ENCODE data around the gene NRP2. TPM values are rescaled to one million over a fixed set of nuclear protein-coding genes. Genes with fewer than 3 reads are reported as not detected.

The NRP2 gene
- polyA plus RNA-seq, 1 experiment = 114 TPM

GRCh38 chr2:205752296-205752820 is 70.1 kb downstream of the NRP2 start:
- DNase-seq (ENCODE audit: low read depth, low spot score) = no peak
- CTCF ChIA-PET = interaction anchor here (0.7 to 1.5 kb wide), 2 partner anchors 17 to 195 kb away, joined by 3 read pairs; no protein-coding TSS in a partner anchor
- Histone ChIP-seq H3K27ac (ENCODE audit: low read depth, low read length) (no peak overlapping the region), H3K9me3 (ENCODE audit: control insufficient read depth, insufficient read depth, low read length) (no peaks in the 10 kb centered on the region), H3K4me3 (ENCODE audit: low read depth, low read length) (no peak overlapping the region), H3K27me3 (ENCODE audit: control insufficient read depth, insufficient read depth, low read length) (no peaks in the 10 kb centered on the region)
- POLR2A ChIA-PET = no interaction called here
- TF ChIP-seq CTCF (IDR thresholded peaks at IDR 0.05; ENCODE audit: low read depth, low read length) = no peak

- Histone ChIP-seq H3K27me3 (ENCODE audit: control insufficient read depth, insufficient read depth, low read length) (no peaks in the 10 kb centered on the region), H3K4me3 (ENCODE audit: low read depth, low read length) (no peak overlapping the region), H3K9me3 (ENCODE audit: control insufficient read depth, insufficient read depth, low read length) (no peaks in the 10 kb centered on the region), H3K27ac (ENCODE audit: low read depth, low read length) (no peak overlapping the region)
- no peak for TF ChIP-seq CTCF (IDR thresholded peaks at IDR 0.05; ENCODE audit: low read depth, low read length)
- CTCF ChIA-PET = interaction anchor here (0.7 to 1.5 kb wide), 2 partner anchors 17 to 194 kb away, joined by 3 read pairs; no protein-coding TSS in a partner anchor
- DNase-seq (ENCODE audit: low read depth, low spot score) = no peak
- POLR2A ChIA-PET = no interaction called here
Observed at GRCh38 chr2:205752924-205753323, 70.6 kb downstream of the NRP2 start.

GRCh38 chr2:205754285-205754923 is 72.1 kb downstream of the NRP2 start:
- CTCF ChIA-PET = no interaction called here
- TF ChIP-seq CTCF (IDR thresholded peaks at IDR 0.05; ENCODE audit: low read depth, low read length) = no peak
- no peak for DNase-seq (ENCODE audit: low read depth, low spot score)
- POLR2A ChIA-PET = no interaction called here
- Histone ChIP-seq H3K9me3 (ENCODE audit: control insufficient read depth, insufficient read depth, low read length) (no peaks in the 10 kb centered on the region), H3K27ac (ENCODE audit: low read depth, low read length) (no peak overlapping the region), H3K27me3 (ENCODE audit: control insufficient read depth, insufficient read depth, low read length) (no peaks in the 10 kb centered on the region), H3K4me3 (ENCODE audit: low read depth, low read length) (no peak overlapping the region)

- H3K9me3 ChIP-seq (ENCODE audit: control insufficient read depth, insufficient read depth, low read length) = no peaks in the 10 kb centered on the region
- H3K4me3 ChIP-seq (ENCODE audit: low read depth, low read length) = no peak overlapping the region
- ChIA-PET CTCF (no interaction called here), POLR2A (no interaction called here)
- TF ChIP-seq CTCF (IDR thresholded peaks at IDR 0.05; ENCODE audit: low read depth, low read length) = no peak
- H3K27me3 ChIP-seq (ENCODE audit: control insufficient read depth, insufficient read depth, low read length) = no peaks in the 10 kb centered on the region
- H3K27ac ChIP-seq (ENCODE audit: low read depth, low read length) = peak overlapping the region; percentile 22
- DNase-seq (ENCODE audit: low read depth, low spot score) = no peak
Observed at GRCh38 chr2:205754924-205755321, 72.6 kb downstream of the NRP2 start.

GRCh38 chr2:205755923-205756322 is 73.6 kb downstream of the NRP2 start:
- CTCF ChIA-PET = interaction anchor here (0.6 to 2.5 kb wide), 4 partner anchors 20 to 170 kb away, joined by 3 to 11 read pairs (median 4); no protein-coding TSS in a partner anchor
- Histone ChIP-seq H3K4me3 (ENCODE audit: low read depth, low read length) (no peak overlapping the region), H3K9me3 (ENCODE audit: control insufficient read depth, insufficient read depth, low read length) (no peaks in the 10 kb centered on the region), H3K27ac (ENCODE audit: low read depth, low read length) (peak overlapping the region; percentile 22), H3K27me3 (ENCODE audit: control insufficient read depth, insufficient read depth, low read length) (no peaks in the 10 kb centered on the region)
- TF ChIP-seq CTCF (IDR thresholded peaks at IDR 0.05; ENCODE audit: low read depth, low read length) = no peak
- POLR2A ChIA-PET = interaction anchor here (0.8 to 1.2 kb wide), 2 partner anchors 26 to 74 kb away, joined by 3 to 4 read pairs; partner anchors contain the start of gene NRP2
- DNase-seq (ENCODE audit: low read depth, low spot score) = no peak

Measured in AG04450 (cell line).